Stimulated activated CD4-positive, alpha-beta T cell treated with anti-CD3 and anti-CD28 coated beads, TNF-alpha, amount 100 ng/mL, for 1 hour (primary cell): ENCODE data around the gene MC1R.
"Not testable (repeated sequence)": the region's sequence is repeated elsewhere in the genome, so short reads cannot be mapped to it uniquely, and the experiment has no call there.

Experiments used
- DNase-seq, 3 donors: peaks; one replicate each; pipeline ENCODE4 v3.0.0-alpha.2; 2020; ENCODE audit warnings: low read depth in 3 of 3, low spot score in 1 of 3

Gene MC1R

DNA sequence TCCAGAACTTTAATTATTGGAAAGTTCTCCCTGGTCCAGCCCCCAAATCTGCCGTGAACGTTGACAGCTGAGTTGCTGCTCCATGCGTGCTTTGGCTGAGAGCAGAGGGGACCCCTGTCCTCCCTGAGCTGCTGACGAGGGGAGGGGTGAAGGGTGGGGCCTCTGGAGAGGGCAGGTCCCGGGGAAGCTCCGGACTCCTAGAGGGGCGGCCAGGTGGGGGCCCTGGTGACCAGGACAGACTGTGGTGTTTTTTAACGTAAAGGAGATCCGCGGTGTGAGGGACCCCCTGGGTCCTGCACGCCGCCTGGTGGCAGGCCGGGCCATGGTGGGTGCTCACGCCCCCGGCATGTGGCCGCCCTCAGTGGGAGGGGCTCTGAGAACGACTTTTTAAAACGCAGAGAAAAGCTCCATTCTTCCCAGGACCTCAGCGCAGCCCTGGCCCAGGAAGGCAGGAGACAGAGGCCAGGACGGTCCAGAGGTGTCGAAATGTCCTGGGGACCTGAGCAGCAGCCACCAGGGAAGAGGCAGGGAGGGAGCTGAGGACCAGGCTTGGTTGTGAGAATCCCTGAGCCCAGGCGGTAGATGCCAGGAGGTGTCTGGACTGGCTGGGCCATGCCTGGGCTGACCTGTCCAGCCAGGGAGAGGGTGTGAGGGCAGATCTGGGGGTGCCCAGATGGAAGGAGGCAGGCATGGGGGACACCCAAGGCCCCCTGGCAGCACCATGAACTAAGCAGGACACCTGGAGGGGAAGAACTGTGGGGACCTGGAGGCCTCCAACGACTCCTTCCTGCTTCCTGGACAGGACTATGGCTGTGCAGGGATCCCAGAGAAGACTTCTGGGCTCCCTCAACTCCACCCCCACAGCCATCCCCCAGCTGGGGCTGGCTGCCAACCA, at the start of gene MC1R:
TSS of gene MC1R (plus strand) at position 410 of the 895 bp plus-strand sequence. CDS start at position 807, 397 bp downstream.
- no peak for DNase-seq

- DNase-seq, result no peak
These were observed 48.8 kb upstream of the MC1R start for GRCh38 chr16:89869911-89870310.

DNA sequence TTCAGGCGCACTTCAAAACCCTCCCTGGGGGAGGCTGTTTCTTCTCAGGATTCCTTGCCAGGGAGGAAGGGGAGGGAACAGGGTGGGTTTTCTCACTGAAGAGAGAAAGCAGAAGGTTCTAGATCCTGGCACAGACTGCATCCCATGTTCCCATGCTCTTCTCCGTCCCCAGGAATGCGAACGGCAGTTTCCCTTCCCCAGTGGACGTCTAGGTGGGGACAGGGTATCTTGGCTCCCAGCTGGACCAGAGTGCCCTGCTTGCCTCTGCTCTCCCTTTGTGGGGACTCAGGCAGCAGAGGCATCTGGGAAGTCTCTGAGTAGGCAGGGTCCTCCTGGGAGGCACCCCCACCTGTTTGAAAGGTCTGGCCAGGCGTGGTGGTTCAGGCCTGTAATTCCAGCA, 48.2 kb upstream of the MC1R start:
- no peak for DNase-seq

- no peak for DNase-seq
These were observed 46.8 kb upstream of the MC1R start for GRCh38 chr16:89871895-89872294.

DNA sequence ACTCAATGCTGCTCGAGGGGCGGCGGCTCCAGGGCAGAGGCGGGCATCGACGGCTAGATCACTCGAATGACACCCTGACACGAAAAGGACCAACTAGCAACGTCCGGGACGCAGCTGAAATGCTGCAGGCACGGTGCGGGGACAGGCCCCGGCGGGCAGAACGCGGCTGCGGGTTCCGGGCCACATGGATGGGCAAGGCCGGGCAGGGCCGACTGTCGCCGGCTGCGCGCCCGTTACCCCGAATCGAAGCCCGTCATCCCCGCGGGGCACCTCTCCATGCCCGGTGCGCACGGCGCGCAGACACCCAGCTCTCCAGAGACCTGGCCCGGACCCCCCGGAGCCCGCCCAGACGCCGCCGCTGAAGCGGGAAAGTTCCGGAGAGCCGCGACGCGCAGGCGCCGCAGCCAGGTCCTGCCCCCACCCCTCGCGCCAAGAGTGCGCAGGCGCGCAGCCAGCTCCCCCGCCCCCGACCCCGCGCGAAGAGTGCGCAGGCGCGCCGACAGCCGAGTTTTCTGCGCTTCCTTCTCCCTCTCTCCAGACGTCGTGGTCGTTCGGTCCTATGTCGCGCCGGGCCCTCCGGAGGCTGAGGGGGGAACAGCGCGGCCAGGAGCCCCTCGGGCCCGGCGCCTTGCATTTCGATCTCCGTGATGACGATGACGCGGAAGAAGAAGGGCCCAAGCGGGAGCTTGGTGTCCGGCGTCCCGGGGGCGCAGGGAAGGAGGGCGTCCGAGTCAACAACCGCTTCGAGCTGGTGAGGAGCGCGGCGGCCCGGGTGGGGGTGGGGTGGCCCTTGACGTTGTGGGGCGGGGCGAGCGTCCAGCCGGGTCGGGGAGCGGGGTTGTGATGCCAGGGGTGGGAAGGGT, 45.3 kb upstream of the MC1R start, which contains the start of gene TCF25:
TSS of gene TCF25 (plus strand) at position 484 of the 863 bp plus-strand sequence. CDS start at position 560, 76 bp downstream.
- peak; percentile 77 to 82 (median 82) for DNase-seq

- DNase-seq, result peak; percentile 90 to 93 (median 92)
These were observed 44.5 kb upstream of the MC1R start for GRCh38 chr16:89873972-89874689.

GRCh38 chr16:89879123-89879522, 39.5 kb upstream of the MC1R start:
- DNase-seq, result not testable (repeated sequence)

DNA sequence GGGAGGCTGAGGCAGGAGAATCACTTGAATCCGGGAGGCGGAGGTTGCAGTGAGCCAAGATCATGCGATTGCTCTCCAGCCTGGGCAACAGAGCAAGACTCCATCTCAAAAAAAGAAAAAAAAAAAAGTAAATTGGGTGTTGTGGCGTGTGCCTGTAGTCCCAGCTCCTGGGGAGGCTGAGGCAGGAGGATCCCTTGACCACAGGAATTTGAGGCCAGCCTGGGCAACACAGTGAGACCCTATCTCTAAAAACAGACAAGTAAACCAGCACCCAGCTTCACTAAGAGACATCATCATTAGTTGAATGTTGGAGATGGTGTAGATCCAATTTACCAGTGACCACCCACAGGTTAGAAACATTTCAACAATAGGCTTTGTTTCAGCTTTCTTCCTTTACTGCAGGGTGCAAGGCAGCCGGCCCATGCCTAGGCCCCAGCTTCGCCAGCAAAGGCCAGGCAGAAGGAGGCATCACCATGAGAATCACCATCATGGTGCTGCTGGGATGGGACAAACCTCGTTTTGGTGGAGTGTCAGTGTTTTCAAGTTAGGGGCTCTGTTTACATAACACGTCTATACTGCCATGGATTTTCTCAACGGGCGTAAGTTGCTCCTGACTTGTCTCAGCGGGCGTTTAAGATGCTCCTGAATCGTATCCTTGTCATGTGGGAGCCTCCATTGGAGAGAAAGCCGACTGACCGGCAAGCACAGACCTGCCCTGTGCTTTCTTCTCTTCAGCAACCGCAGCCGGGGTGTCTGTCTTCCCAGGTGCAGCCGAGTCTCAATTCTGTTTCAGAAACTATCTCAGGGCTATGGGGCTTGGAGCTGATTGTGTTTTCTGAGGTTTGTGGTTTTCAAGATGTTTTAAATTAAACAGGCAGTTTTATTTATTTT, 37.9 kb upstream of the MC1R start:
- no peak for DNase-seq

DNA sequence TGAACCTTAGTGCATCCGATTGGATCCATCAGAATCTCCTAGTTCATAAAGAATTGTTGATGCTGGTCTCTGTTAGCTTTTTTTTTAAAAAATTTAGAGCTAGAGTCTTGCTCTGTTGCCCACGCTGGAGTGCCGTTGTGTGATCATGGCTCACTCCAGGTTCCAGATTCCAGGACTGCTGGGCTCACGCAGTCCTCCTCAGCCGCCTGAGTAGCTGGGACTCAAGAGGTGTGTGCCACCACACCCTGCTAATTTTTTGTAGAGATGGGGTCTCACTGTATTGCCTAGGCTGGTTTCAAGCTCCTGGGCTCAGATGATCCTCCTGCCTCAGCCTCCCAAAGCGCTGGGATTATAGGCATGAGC, 37.3 kb upstream of the MC1R start:
- no peak for DNase-seq

DNA sequence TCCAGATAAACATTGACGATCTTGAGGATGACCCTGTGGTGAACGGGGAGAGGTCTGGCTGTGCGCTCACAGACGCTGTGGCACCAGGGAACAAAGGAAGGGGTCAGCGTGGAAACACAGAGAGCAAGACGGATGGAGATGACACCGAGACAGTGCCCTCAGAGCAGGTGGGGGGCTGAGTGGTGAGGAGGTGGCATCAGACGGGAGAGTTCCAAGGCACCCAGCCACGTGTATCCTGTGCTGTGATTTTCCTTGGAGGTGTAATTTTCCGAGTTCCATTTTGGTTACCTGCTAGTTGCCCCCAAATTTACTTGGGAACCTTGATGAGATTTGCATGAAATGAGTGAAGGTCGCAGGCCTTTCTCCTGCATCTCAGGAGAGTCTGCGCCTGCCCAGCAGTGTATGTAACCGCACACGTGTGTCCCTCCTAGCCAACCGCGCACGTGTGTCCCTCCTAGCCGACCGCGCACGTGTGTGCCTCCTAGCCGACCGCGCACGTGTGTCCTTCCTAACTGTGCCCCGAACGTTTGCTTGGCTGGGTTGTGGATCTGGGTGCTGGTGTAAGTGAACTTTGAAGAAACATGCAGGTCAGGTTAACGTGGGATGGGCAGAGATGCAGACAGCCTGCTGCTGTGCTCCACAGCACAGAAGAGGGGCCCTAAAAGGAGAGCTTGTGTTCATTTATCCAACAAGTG, 35.2 kb upstream of the MC1R start:
- DNase-seq, result no peak

- DNase-seq, result no peak
These were observed 34.6 kb upstream of the MC1R start for GRCh38 chr16:89884041-89884421.

- no peak for DNase-seq
These were observed 31.4 kb upstream of the MC1R start for GRCh38 chr16:89887243-89887642.

- no peak for DNase-seq
These were observed 28.5 kb upstream of the MC1R start for GRCh38 chr16:89890200-89890599.

DNA sequence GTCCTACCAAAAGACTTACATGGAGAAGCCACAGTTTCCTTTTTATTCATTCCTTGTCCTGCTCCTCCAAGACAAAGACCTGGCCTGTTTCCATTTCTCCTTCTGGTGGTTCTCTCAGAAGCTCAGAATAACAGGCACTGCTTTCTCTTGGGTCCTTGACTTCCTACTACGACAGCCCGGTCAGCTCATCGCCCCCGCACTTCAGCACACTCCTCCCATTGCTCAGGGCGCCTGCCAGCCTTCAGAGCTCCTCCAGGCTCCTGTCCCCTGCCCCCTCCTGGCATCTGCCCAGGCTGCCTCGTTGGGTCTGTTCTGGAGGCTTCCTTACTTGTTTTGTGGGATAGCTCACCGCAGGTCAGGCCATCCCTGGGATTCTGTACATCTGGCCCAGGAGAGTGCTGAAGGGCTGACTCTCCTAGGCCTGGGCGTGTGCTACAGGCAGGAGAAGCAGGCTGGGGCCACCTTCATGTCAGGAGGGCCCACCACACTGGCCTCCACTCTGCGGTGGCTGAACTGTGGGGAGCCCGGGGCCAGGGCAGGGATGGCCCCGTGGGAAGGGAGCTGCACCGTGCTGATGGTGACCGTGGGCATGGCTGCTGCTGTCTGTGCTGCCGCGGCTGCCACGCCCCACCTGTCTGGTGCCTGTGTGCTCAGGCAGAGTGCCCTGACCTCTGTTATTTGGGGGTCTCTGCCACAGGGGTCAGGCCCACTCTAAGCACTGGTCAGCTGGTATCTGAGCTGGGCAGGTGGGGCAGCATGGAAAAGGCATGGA, 27.6 kb upstream of the MC1R start:
- no peak for DNase-seq

DNA sequence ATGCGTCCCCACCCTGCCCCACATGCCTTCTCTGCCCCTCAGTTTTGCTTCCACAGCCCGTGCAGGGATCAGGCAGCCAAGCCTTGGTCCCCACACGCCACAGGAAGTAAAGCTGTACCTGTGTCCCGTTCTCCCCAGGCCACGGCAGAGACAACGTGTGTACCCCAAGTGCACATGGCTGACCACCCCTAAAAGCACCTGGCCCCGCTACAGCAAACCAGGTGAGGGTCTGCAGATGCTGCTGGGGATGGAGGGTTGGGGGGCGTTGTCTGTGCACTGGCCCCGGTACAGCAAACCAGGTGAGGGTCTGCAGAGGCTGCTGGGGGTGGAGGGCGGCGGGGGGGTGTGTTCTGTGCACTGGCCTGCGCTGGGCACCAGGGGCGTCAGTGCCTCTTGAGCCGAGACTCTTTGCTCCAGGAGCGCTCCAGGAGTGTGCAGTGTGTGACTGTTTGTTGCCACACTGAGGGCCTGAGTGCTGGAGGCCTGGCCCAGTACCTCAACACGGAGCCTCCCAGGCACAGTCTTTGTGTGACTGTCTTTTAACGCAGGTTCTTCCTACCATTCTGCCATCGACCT, 26.5 kb upstream of the MC1R start:
- DNase-seq, result no peak

GRCh38 chr16:89892635-89893034, 26.0 kb upstream of the MC1R start:
- DNase-seq, result no peak

- DNase-seq, result no peak
These were observed 24.8 kb upstream of the MC1R start for GRCh38 chr16:89893642-89894548.
